Neural crest cell (in vitro differentiated cells): ENCODE measurements around the gene CSMD2. TPM values are rescaled to one million over a fixed set of nuclear protein-coding genes. Genes with fewer than 3 reads are reported as not detected.

Experiments
- DNase-seq: peaks from one replicate; pipeline ENCODE4 v3.0.0; 2021; ENCODE audit warnings: low read depth, mixed read lengths, low spot score
- H3K27ac Mint-ChIP-seq: one replicate; pipeline ENCODE4 v1.8.0; 2021; ENCODE audit warnings: mild to moderate bottlenecking, mixed read lengths; ENCODE audit not compliant: unreplicated experiment
- H3K27me3 Mint-ChIP-seq: 2 replicates; pipeline ENCODE4 v1.8.0; 2021; ENCODE audit warnings: low read depth, mild to moderate bottlenecking, mixed read lengths
- H3K36me3 Mint-ChIP-seq: 2 replicates; pipeline ENCODE4 v1.8.0; 2021; ENCODE audit warnings: low read depth, mild to moderate bottlenecking, mixed read lengths
- H3K4me1 Mint-ChIP-seq: 2 replicates; pipeline ENCODE4 v1.8.0; 2021; ENCODE audit warnings: mixed read lengths
- H3K4me3 Mint-ChIP-seq: one replicate; pipeline ENCODE4 v1.8.0; 2021; ENCODE audit warnings: mild to moderate bottlenecking, mixed read lengths
- H3K9me3 Mint-ChIP-seq: 2 replicates; pipeline ENCODE4 v1.8.0; 2021; ENCODE audit warnings: mixed read lengths
- CTCF ChIP-seq: fragments of 200-600 bp; sonication (generic); conservative IDR thresholded peaks from 2 replicates; pipeline ENCODE4 v1.5.0; 2021; ENCODE audit warnings: antibody characterized with exemption, mild to moderate bottlenecking
- total RNA-seq: library from RNA; stranded (reverse); gene quantifications from 2 replicates; pipeline ENCODE4 v1.2.1, GENCODE V29; 2021

Gene CSMD2
- total RNA-seq, 1 donor from 2014 or later = 0.40 TPM

DNA sequence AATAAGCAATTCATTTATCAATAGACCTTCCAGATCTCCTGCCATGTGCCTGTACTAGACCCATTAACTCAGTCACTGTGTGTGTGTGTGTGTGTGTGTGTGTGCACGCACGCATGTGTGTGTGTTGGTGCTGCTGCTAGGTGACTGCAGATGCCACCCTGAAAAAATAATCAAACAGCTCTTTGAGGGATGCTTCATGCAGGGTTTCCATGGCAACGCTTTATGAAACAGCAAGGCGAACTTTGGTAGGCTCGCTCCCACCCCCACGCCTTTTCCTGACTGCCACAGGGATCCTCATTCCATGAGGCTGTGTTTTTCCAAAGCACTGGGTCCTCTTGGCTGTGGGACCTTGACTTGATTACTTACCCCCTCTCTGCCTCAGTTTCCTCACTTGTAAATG, 207.2 kb downstream of the CSMD2 start:
- Mint-ChIP-seq H3K4me1 (peaks cover 20% of the 10 kb centered on the region), H3K36me3 (no peaks in the 10 kb centered on the region), H3K9me3 (no peaks in the 10 kb centered on the region), H3K27ac (no peak overlapping the region), H3K27me3 (no peaks in the 10 kb centered on the region), H3K4me3 (no peak overlapping the region)
- no peak for TF ChIP-seq CTCF
- DNase-seq = no peak

DNA sequence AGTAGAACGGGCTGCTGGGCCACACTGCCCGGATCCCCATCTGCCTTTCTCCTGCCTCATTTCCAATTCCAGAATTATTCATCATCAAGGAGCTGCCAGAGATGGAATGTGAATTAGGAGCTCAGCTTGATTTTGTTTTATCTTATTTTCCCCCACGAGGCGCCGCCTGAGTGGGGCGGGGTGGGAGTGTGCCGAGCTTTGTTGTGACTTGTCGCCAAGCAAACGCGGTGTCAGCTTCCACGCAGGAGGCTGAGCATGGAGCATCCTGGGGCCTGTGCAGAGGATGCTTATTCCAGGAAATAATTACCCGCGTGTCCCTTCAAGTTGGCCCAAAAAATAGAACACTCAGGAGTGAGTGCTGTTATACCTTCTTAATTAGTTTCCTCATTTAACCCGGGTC, 209.9 kb downstream of the CSMD2 start:
- Mint-ChIP-seq H3K9me3 (no peaks in the 10 kb centered on the region), H3K27ac (no peak overlapping the region), H3K36me3 (no peaks in the 10 kb centered on the region), H3K27me3 (no peaks in the 10 kb centered on the region), H3K4me3 (no peak overlapping the region), H3K4me1 (peaks cover 17% of the 10 kb centered on the region)
- TF ChIP-seq CTCF = no peak
- DNase-seq = no peak

DNA sequence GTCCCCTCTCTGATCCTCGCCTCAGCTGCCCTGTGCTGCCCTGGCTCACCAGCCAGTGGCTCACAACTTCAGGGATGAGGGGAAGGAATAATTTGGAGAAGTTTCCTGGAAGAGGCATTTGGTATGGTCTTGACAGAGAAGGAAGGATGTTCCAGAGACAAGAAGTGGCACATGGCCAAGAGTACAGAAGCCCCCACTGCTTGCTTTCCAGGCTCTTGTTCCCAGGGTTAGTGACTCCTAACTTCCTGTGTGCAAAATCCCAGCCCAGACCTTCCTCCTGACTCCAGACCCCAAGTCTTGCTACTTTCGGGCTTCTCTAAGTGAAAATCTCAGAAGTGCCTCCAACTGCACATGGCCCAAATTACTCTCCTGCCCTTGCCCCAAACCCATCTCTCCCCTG, 215.5 kb downstream of the CSMD2 start:
- TF ChIP-seq CTCF = no peak
- Mint-ChIP-seq H3K27ac (no peak overlapping the region), H3K36me3 (no peaks in the 10 kb centered on the region), H3K4me1 (no peaks in the 10 kb centered on the region), H3K27me3 (no peaks in the 10 kb centered on the region), H3K4me3 (no peak overlapping the region), H3K9me3 (no peaks in the 10 kb centered on the region)
- no peak for DNase-seq

- Mint-ChIP-seq H3K9me3 (no peaks in the 10 kb centered on the region), H3K27me3 (no peaks in the 10 kb centered on the region), H3K27ac (no peak overlapping the region), H3K36me3 (no peaks in the 10 kb centered on the region), H3K4me1 (no peaks in the 10 kb centered on the region), H3K4me3 (no peak overlapping the region)
- no peak for TF ChIP-seq CTCF
- DNase-seq = no peak
These were observed 216.7 kb downstream of the CSMD2 start for GRCh38 chr1:33948291-33948690.

DNA sequence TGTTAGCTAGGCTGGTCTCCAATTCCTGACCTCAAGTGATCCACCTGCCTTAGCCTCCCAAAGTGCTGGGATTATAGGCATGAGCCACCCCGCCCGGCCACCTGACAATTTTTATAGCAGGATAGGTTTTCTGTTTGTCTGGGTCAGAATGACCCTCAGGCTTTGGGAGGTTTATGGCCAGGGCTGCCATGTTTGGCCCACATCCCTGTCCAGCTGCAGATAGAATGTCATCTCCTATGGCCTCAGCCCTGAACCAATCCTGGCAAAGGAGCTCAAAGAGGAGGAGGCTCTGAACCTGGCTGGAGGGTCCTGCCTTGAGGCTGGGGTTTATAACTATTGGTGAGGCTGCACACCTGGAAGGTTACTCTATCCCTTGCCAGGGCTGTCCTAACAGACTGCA, 218.2 kb downstream of the CSMD2 start:
- no peak overlapping the region for H3K27ac Mint-ChIP-seq
- no peak for TF ChIP-seq CTCF
- H3K36me3 Mint-ChIP-seq = no peaks in the 10 kb centered on the region
- no peaks in the 10 kb centered on the region for H3K9me3 Mint-ChIP-seq
- DNase-seq = no peak
- H3K4me1 Mint-ChIP-seq = no peaks in the 10 kb centered on the region
- H3K27me3 Mint-ChIP-seq = no peaks in the 10 kb centered on the region
- no peak overlapping the region for H3K4me3 Mint-ChIP-seq

DNA sequence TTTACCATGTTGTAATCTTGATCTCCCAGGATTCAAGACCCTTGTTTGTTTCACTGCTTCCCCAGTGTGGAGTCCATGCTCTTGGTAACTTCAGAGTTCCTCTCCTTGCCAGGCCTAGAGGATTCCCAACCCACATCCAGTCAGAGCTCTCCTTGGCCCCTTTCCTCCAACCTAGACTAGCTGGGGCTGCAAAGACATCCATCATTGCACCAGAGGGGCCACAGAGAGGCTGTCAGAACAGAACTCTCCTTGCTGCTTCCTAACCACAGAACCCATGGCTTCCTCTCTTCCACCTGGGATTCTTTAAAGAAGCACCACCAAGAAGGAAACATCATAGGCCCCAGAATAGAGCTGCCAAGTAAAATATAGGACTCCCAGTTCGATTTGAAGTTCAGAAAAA, 220.2 kb downstream of the CSMD2 start:
- H3K9me3 Mint-ChIP-seq = no peaks in the 10 kb centered on the region
- H3K36me3 Mint-ChIP-seq = no peaks in the 10 kb centered on the region

More for the DNA sequence above, 220.2 kb downstream of the CSMD2 start:
- no peak overlapping the region for H3K27ac Mint-ChIP-seq
- no peaks in the 10 kb centered on the region for H3K4me1 Mint-ChIP-seq
- H3K27me3 Mint-ChIP-seq = no peaks in the 10 kb centered on the region
- TF ChIP-seq CTCF = no peak
- DNase-seq = no peak
- no peak overlapping the region for H3K4me3 Mint-ChIP-seq
